Vagina (tissue), 2 donors: ENCODE data around the gene SPOCD1.

Experiments used
- CTCF ChIP-seq, 3 experiments: fragments of 450-650 bp in 2 of 3; fragments of 200-600 bp in 1 of 3; sonication (generic) in 1 of 3; IDR thresholded peaks; one replicate each; pipeline ENCODE4 v1.5.1; 2017 to 2019; ENCODE audit warnings: antibody characterized with exemption in 3 of 3, mild to moderate bottlenecking in 2 of 3, moderate library complexity in 2 of 3
- POLR2A ChIP-seq, 2 donors: fragments of 450-650 bp; IDR thresholded peaks; one replicate each; pipeline ENCODE4 v1.6.1; 2017; ENCODE audit warnings: antibody characterized with exemption in 2 of 2, mild to moderate bottlenecking in 2 of 2, moderate library complexity in 2 of 2
- POLR2AphosphoS5 ChIP-seq, 2 donors: sonication (generic); formaldehyde crosslinking; IDR thresholded peaks; one replicate each; pipeline ENCODE4 v1.9.0; 2017; ENCODE audit warnings: antibody characterized with exemption in 2 of 2, mild to moderate bottlenecking in 2 of 2, low read depth in 1 of 2; ENCODE audit not compliant: insufficient read depth in 1 of 2

- no peak for TF ChIP-seq CTCF (IDR thresholded peaks at IDR 0.05)
- TF ChIP-seq POLR2A (IDR thresholded peaks at IDR 0.05) = no peak
- no peak for TF ChIP-seq POLR2AphosphoS5 (IDR thresholded peaks at IDR 0.05; ENCODE audit: insufficient read depth in 1 of 2, low read depth in 1 of 2)
These were observed 22.1 kb downstream of the SPOCD1 start for GRCh38 chr1:31793586-31794285.
